ENCODE results near the gene CCDC192. TPM values are rescaled to one million over a fixed set of nuclear protein-coding genes. Genes with fewer than 3 reads are reported as not detected.

The CCDC192 gene
- total and polyA plus RNA-seq, 3 experiments from 2014 or later: not detected

- Histone ChIP-seq H3K27me3 (ENCODE audit: insufficient read depth, low read length, poor library complexity, severe bottlenecking) (no peaks in the 10 kb centered on the region), H3K27ac (ENCODE audit: low read depth, low read length) (no peak overlapping the region), H3K9me3 (ENCODE audit: low read length) (no peaks in the 10 kb centered on the region), H3K36me3 (ENCODE audit: insufficient read depth, low read length) (no peaks in the 10 kb centered on the region), H3K4me1 (ENCODE audit: insufficient read depth, low read length) (no peaks in the 10 kb centered on the region), H3K4me3 (ENCODE audit: low read length) (no peak overlapping the region)
- H3K36me3 Mint-ChIP-seq: peaks cover 0 to 3% (median 0%) of the 10 kb centered on the region in 3 donors
- H3K4me3 Mint-ChIP-seq: no peak overlapping the region
- no peaks in the 10 kb centered on the region for H3K9me3 Mint-ChIP-seq
- no peak overlapping the region for H3K27ac Mint-ChIP-seq
- H3K4me1 Mint-ChIP-seq: peaks cover 8 to 11% (median 11%) of the 10 kb centered on the region in 3 donors
- H3K27me3 Mint-ChIP-seq: peaks cover 3 to 4% of the 10 kb centered on the region in 2 donors
- ChIA-PET CTCF (no interaction called here), POLR2A (no interaction called here)
- DNase-seq: no peak
Observed at GRCh38 chr5:127919818-127920217, 216.6 kb downstream of the CCDC192 start.

GRCh38 chr5:127920936-127921335 lies 217.7 kb downstream of the CCDC192 start:
- Histone ChIP-seq H3K9me3 (ENCODE audit: low read length) (no peaks in the 10 kb centered on the region), H3K4me1 (ENCODE audit: insufficient read depth, low read length) (no peaks in the 10 kb centered on the region), H3K4me3 (ENCODE audit: low read length) (no peak overlapping the region), H3K36me3 (ENCODE audit: insufficient read depth, low read length) (no peaks in the 10 kb centered on the region), H3K27ac (ENCODE audit: low read depth, low read length) (no peak overlapping the region), H3K27me3 (ENCODE audit: insufficient read depth, low read length, poor library complexity, severe bottlenecking) (no peaks in the 10 kb centered on the region)
- H3K36me3 Mint-ChIP-seq: peaks cover 0 to 3% (median 0%) of the 10 kb centered on the region in 3 donors
- ChIA-PET CTCF (no interaction called here), POLR2A (no interaction called here)
- peaks cover 8 to 11% (median 11%) of the 10 kb centered on the region in 3 donors for H3K4me1 Mint-ChIP-seq
- peaks cover 4 to 7% of the 10 kb centered on the region in 2 donors for H3K27me3 Mint-ChIP-seq
- DNase-seq: no peak
- no peak overlapping the region for H3K27ac Mint-ChIP-seq
- H3K4me3 Mint-ChIP-seq: no peak overlapping the region
- no peaks in the 10 kb centered on the region for H3K9me3 Mint-ChIP-seq

GRCh38 chr5:127922603-127923002 lies 219.4 kb downstream of the CCDC192 start:
- Histone ChIP-seq H3K27ac (ENCODE audit: low read depth, low read length) (no peak overlapping the region), H3K9me3 (ENCODE audit: low read length) (no peaks in the 10 kb centered on the region), H3K4me3 (ENCODE audit: low read length) (no peak overlapping the region), H3K36me3 (ENCODE audit: insufficient read depth, low read length) (no peaks in the 10 kb centered on the region), H3K27me3 (ENCODE audit: insufficient read depth, low read length, poor library complexity, severe bottlenecking) (no peaks in the 10 kb centered on the region), H3K4me1 (ENCODE audit: insufficient read depth, low read length) (no peaks in the 10 kb centered on the region)
- no peaks in the 10 kb centered on the region for H3K9me3 Mint-ChIP-seq
- CTCF ChIA-PET: no interaction called here
- peaks cover 0 to under 1% (median 0%) of the 10 kb centered on the region in 3 donors for H3K4me1 Mint-ChIP-seq
- H3K4me3 Mint-ChIP-seq: no peak overlapping the region
- POLR2A ChIA-PET: no interaction called here
- no peak for DNase-seq
- H3K27ac Mint-ChIP-seq: no peak overlapping the region
- peaks cover 4 to 7% of the 10 kb centered on the region in 2 donors for H3K27me3 Mint-ChIP-seq
- peaks cover 0 to 3% (median 0%) of the 10 kb centered on the region in 3 donors for H3K36me3 Mint-ChIP-seq

GRCh38 chr5:127923804-127924570 lies 220.8 kb downstream of the CCDC192 start:
- H3K27me3 ChIP-seq (ENCODE audit: insufficient read depth, low read length, poor library complexity, severe bottlenecking): no peaks in the 10 kb centered on the region
- H3K4me3 ChIP-seq (ENCODE audit: low read length): no peak overlapping the region
- Mint-ChIP-seq H3K4me3 (no peak overlapping the region), H3K9me3 (no peaks in the 10 kb centered on the region), H3K27ac (no peak overlapping the region), H3K4me1 (no peaks in the 10 kb centered on the region), H3K36me3 (peaks cover 0 to 5% (median 0%) of the 10 kb centered on the region in 3 donors), H3K27me3 (peaks cover 4 to 12% of the 10 kb centered on the region in 2 donors)
- CTCF ChIA-PET: no interaction called here
- DNase-seq: no peak
- H3K9me3 ChIP-seq (ENCODE audit: low read length): no peaks in the 10 kb centered on the region
- H3K4me1 ChIP-seq (ENCODE audit: insufficient read depth, low read length): no peaks in the 10 kb centered on the region
- POLR2A ChIA-PET: no interaction called here
- H3K27ac ChIP-seq (ENCODE audit: low read depth, low read length): no peak overlapping the region
- H3K36me3 ChIP-seq (ENCODE audit: insufficient read depth, low read length): no peaks in the 10 kb centered on the region

- Histone ChIP-seq H3K27me3 (ENCODE audit: insufficient read depth, low read length, poor library complexity, severe bottlenecking) (no peaks in the 10 kb centered on the region), H3K4me1 (ENCODE audit: insufficient read depth, low read length) (no peaks in the 10 kb centered on the region), H3K27ac (ENCODE audit: low read depth, low read length) (no peak overlapping the region), H3K4me3 (ENCODE audit: low read length) (no peak overlapping the region), H3K36me3 (ENCODE audit: insufficient read depth, low read length) (no peaks in the 10 kb centered on the region), H3K9me3 (ENCODE audit: low read length) (no peaks in the 10 kb centered on the region)
- no peak overlapping the region for H3K4me3 Mint-ChIP-seq
- no peaks in the 10 kb centered on the region for H3K4me1 Mint-ChIP-seq
- DNase-seq: no peak
- ChIA-PET POLR2A (no interaction called here), CTCF (no interaction called here)
- H3K9me3 Mint-ChIP-seq: no peaks in the 10 kb centered on the region
- H3K36me3 Mint-ChIP-seq: peaks cover 0 to 5% (median 0%) of the 10 kb centered on the region in 3 donors
- no peak overlapping the region for H3K27ac Mint-ChIP-seq
- H3K27me3 Mint-ChIP-seq: peaks cover 4 to 12% of the 10 kb centered on the region in 2 donors
Observed at GRCh38 chr5:127924606-127925005, 221.4 kb downstream of the CCDC192 start.

GRCh38 chr5:127925916-127926315 lies 222.7 kb downstream of the CCDC192 start:
- Mint-ChIP-seq H3K4me3 (no peak overlapping the region), H3K27me3 (peaks cover under 1 to 12% of the 10 kb centered on the region in 2 donors), H3K27ac (no peak overlapping the region), H3K36me3 (peaks cover 0 to 5% (median 0%) of the 10 kb centered on the region in 3 donors), H3K4me1 (no peaks in the 10 kb centered on the region), H3K9me3 (no peaks in the 10 kb centered on the region)
- no peak overlapping the region for H3K27ac ChIP-seq (ENCODE audit: low read depth, low read length)
- no peak for DNase-seq
- H3K9me3 ChIP-seq (ENCODE audit: low read length): no peaks in the 10 kb centered on the region
- ChIA-PET CTCF (no interaction called here), POLR2A (no interaction called here)
- H3K27me3 ChIP-seq (ENCODE audit: insufficient read depth, low read length, poor library complexity, severe bottlenecking): no peaks in the 10 kb centered on the region
- no peak overlapping the region for H3K4me3 ChIP-seq (ENCODE audit: low read length)
- H3K4me1 ChIP-seq (ENCODE audit: insufficient read depth, low read length): no peaks in the 10 kb centered on the region
- H3K36me3 ChIP-seq (ENCODE audit: insufficient read depth, low read length): no peaks in the 10 kb centered on the region

GRCh38 chr5:127926974-127927373 lies 223.8 kb downstream of the CCDC192 start:
- no peaks in the 10 kb centered on the region for H3K27me3 ChIP-seq (ENCODE audit: insufficient read depth, low read length, poor library complexity, severe bottlenecking)
- H3K9me3 Mint-ChIP-seq: no peaks in the 10 kb centered on the region
- H3K27me3 Mint-ChIP-seq: peaks cover 0 to 12% of the 10 kb centered on the region in 2 donors
- H3K4me1 ChIP-seq (ENCODE audit: insufficient read depth, low read length): no peaks in the 10 kb centered on the region
- no peak overlapping the region for H3K27ac Mint-ChIP-seq
- H3K4me3 Mint-ChIP-seq: no peak overlapping the region
- H3K36me3 Mint-ChIP-seq: peaks cover 0 to 5% (median 0%) of the 10 kb centered on the region in 3 donors
- no peaks in the 10 kb centered on the region for H3K9me3 ChIP-seq (ENCODE audit: low read length)
- no peak overlapping the region for H3K27ac ChIP-seq (ENCODE audit: low read depth, low read length)
- ChIA-PET POLR2A (no interaction called here), CTCF (no interaction called here)
- no peak overlapping the region for H3K4me3 ChIP-seq (ENCODE audit: low read length)
- no peaks in the 10 kb centered on the region for H3K36me3 ChIP-seq (ENCODE audit: insufficient read depth, low read length)
- H3K4me1 Mint-ChIP-seq: no peaks in the 10 kb centered on the region
- DNase-seq: no peak

GRCh38 chr5:127928053-127928452 lies 224.9 kb downstream of the CCDC192 start:
- CTCF ChIA-PET: no interaction called here
- Mint-ChIP-seq H3K4me1 (no peaks in the 10 kb centered on the region), H3K27me3 (peaks cover 0 to 12% of the 10 kb centered on the region in 2 donors)

More at GRCh38 chr5:127928053-127928452, 224.9 kb downstream of the CCDC192 start:
- Histone ChIP-seq H3K4me1 (ENCODE audit: insufficient read depth, low read length) (no peaks in the 10 kb centered on the region), H3K9me3 (ENCODE audit: low read length) (no peaks in the 10 kb centered on the region), H3K4me3 (ENCODE audit: low read length) (no peak overlapping the region), H3K36me3 (ENCODE audit: insufficient read depth, low read length) (no peaks in the 10 kb centered on the region), H3K27me3 (ENCODE audit: insufficient read depth, low read length, poor library complexity, severe bottlenecking) (no peaks in the 10 kb centered on the region), H3K27ac (ENCODE audit: low read depth, low read length) (no peak overlapping the region)
- POLR2A ChIA-PET: no interaction called here
- H3K9me3 Mint-ChIP-seq: no peaks in the 10 kb centered on the region
- no peak overlapping the region for H3K27ac Mint-ChIP-seq
- H3K36me3 Mint-ChIP-seq: peaks cover 0 to 5% (median 0%) of the 10 kb centered on the region in 3 donors
- no peak for DNase-seq
- no peak overlapping the region for H3K4me3 Mint-ChIP-seq
